Mucosa of stomach (tissue), 1 donor: Measurements from ENCODE around the gene P2RX4.

Experiments
- H3K27me3 ChIP-seq: one replicate; pipeline ENCODE4 v1.7.0; 2013; ENCODE audit warnings: mild to moderate bottlenecking, low read length; ENCODE audit not compliant: control insufficient read depth, insufficient read depth
- H3K36me3 ChIP-seq: one replicate; pipeline ENCODE4 v1.7.0; 2013; ENCODE audit warnings: low read length; ENCODE audit not compliant: control insufficient read depth, insufficient read depth
- H3K4me1 ChIP-seq: one replicate; pipeline ENCODE4 v1.7.0; 2013; ENCODE audit warnings: mild to moderate bottlenecking, low read length; ENCODE audit not compliant: control insufficient read depth, insufficient read depth
- H3K4me3 ChIP-seq: one replicate; pipeline ENCODE4 v1.7.0; 2013; ENCODE audit warnings: low read length
- H3K9ac ChIP-seq: one replicate; pipeline ENCODE4 v1.7.0; 2013; ENCODE audit warnings: mild to moderate bottlenecking, low read length, moderate library complexity
- H3K9me3 ChIP-seq: one replicate; pipeline ENCODE4 v1.7.0; 2013; ENCODE audit warnings: mild to moderate bottlenecking, low read length, moderate library complexity; ENCODE audit not compliant: control insufficient read depth
- donor health status: Pancreatic carcinoma.

Gene P2RX4

DNA sequence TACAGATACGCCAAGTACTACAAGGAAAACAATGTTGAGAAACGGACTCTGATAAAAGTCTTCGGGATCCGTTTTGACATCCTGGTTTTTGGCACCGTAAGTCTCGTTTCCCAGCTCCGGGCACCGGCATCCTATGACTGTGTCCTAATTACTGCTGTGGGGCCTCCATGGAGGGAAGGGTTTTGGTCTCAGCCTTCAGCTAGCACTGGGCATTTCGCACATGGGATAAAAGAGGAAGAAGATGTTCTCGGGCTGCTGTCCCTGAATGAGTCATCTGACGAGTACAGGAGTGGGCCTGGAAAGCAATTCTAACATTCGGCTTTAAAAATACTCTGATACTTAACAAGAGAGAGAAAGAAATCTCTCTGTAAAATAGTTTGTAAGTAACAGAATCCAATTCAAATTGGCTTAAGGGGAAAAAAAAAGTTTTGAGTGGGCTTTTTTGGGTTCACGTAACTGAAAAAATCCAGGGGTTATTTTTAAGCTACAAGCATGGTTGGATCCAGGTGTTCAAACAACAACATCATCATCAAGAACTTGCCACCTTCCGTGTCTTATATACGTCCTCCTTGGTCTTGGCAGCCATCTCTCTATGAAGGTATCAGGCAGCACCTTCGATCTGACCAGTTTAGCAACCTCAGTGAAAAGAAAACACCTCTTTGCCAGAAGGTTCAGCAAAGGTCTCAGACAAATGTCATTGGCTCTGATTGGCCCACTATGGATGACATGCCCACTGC, 34.4 kb upstream of the P2RX4 start:
- Histone ChIP-seq H3K4me1 (no peaks in the 10 kb centered on the region), H3K9ac (no peak overlapping the region), H3K4me3 (no peak overlapping the region), H3K36me3 (no peaks in the 10 kb centered on the region), H3K9me3 (no peaks in the 10 kb centered on the region), H3K27me3 (no peaks in the 10 kb centered on the region)

GRCh38 chr12:121176826-121177529, 33.0 kb upstream of the P2RX4 start:
- Histone ChIP-seq H3K9me3 (no peaks in the 10 kb centered on the region), H3K9ac (no peak overlapping the region), H3K36me3 (no peaks in the 10 kb centered on the region), H3K27me3 (no peaks in the 10 kb centered on the region), H3K4me1 (no peaks in the 10 kb centered on the region), H3K4me3 (no peak overlapping the region)

DNA sequence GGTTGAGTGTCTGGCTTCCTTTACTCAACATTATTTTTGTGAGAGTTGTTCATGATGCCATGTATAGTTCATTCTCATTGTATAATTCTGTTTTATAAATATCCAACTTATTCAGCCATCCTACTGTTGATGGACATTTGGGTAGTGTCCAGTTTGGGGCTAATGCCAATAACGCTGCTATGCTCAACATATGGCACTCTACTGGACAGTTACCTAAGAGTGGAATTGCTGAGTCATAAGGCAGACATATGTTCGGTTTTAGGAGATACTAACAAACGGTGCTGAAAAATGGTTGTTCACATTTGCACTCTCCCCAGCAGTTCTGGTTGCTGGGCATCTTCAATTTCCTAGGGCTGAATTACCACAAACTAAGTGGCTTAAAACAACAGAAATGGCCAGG, 28.7 kb upstream of the P2RX4 start:
- Histone ChIP-seq H3K4me1 (no peaks in the 10 kb centered on the region), H3K4me3 (no peak overlapping the region), H3K36me3 (no peaks in the 10 kb centered on the region)

DNA sequence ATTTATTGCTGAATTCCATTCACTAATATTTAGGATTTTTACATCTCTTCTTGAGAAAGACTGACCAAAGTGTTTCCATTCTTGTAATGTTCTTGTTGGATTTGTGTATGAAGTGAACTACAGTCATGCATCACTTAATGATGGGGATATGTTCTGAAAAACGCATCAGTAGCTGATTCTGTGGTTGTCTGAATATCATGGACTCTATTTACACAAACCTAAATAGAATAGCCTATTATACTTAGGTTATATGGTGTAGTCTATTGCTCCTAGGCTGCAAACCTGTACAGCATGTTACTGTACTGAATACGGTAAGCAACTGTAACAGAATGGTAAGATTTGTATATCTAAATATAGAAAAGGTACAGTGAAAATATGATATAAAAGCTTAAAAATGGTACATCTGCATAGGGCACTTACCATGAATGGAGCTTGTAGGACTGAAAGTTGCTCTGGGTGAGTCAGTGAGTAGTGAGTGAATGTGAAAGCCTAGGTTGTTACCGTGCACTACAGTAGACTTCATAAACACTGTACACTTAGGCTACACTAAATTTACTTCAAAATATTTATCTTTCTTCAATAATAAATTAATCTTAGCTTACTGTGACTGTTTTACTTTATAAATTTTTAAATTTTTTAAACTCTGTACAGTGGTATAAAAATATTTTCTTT, 27.6 kb upstream of the P2RX4 start:
- Histone ChIP-seq H3K4me3 (no peak overlapping the region), H3K27me3 (no peaks in the 10 kb centered on the region), H3K36me3 (no peaks in the 10 kb centered on the region), H3K4me1 (no peaks in the 10 kb centered on the region), H3K9ac (no peak overlapping the region), H3K9me3 (no peaks in the 10 kb centered on the region)

More for the DNA sequence above, 28.7 kb upstream of the P2RX4 start:
- no peak overlapping the region for H3K9ac ChIP-seq
- no peaks in the 10 kb centered on the region for H3K27me3 ChIP-seq
- no peaks in the 10 kb centered on the region for H3K9me3 ChIP-seq

GRCh38 chr12:121184425-121184824, 25.5 kb upstream of the P2RX4 start:
- H3K27me3 ChIP-seq, result no peaks in the 10 kb centered on the region

GRCh38 chr12:121184984-121185889, 24.7 kb upstream of the P2RX4 start:
- Histone ChIP-seq H3K36me3 (no peaks in the 10 kb centered on the region), H3K4me3 (no peak overlapping the region), H3K4me1 (no peaks in the 10 kb centered on the region), H3K27me3 (no peaks in the 10 kb centered on the region), H3K9ac (no peak overlapping the region), H3K9me3 (no peaks in the 10 kb centered on the region)

More at GRCh38 chr12:121184425-121184824, 25.5 kb upstream of the P2RX4 start:
- H3K4me3 ChIP-seq, result no peak overlapping the region
- H3K36me3 ChIP-seq, result no peaks in the 10 kb centered on the region
- no peaks in the 10 kb centered on the region for H3K4me1 ChIP-seq
- no peak overlapping the region for H3K9ac ChIP-seq
- no peaks in the 10 kb centered on the region for H3K9me3 ChIP-seq

DNA sequence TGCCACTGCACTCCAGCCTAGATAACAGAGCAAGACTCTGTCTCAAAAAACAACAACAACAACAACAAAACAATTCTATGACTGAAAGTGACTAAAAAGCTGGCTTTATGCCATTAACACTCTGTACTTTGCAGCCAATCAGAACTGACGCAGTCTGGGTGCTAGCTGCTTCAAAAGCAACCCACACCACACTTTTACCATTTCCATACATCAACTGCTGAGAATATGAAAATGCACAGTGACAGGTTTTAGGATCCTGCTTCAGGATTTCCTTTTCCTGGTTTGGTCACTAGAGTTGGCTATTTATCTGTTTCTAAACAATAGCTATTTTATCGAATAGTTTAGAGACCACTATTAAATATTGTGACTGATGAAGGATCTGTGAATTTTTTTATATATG, 23.1 kb upstream of the P2RX4 start:
- H3K9me3 ChIP-seq, result no peaks in the 10 kb centered on the region
- no peak overlapping the region for H3K4me3 ChIP-seq
- no peaks in the 10 kb centered on the region for H3K27me3 ChIP-seq
- H3K36me3 ChIP-seq, result no peaks in the 10 kb centered on the region
- no peak overlapping the region for H3K9ac ChIP-seq
- peaks cover 3% of the 10 kb centered on the region for H3K4me1 ChIP-seq

- no peak overlapping the region for H3K4me3 ChIP-seq
- peaks cover 3% of the 10 kb centered on the region for H3K4me1 ChIP-seq
- no peak overlapping the region for H3K9ac ChIP-seq
- H3K9me3 ChIP-seq, result no peaks in the 10 kb centered on the region
- H3K27me3 ChIP-seq, result no peaks in the 10 kb centered on the region
- H3K36me3 ChIP-seq, result no peaks in the 10 kb centered on the region
Observed at GRCh38 chr12:121187501-121187900, 22.4 kb upstream of the P2RX4 start.

DNA sequence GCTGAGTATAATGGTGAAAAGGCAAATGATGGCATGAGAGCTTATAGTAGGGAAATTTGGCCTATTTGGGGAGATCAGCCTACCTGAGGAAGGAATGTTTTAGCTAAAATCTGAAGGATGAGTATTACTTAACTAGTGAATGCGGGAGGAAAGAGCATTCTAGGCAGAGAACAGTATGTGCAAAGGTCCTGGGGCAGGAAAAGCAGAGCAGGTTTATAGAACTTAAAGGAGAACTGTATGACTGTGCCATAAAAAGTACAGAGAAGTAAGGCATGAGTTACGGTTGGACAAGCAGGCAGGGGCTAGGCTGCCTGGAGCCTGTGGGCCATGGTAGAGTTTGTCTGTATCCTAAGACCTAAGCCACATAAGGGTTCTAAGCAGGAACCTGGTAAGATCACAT, 21.7 kb upstream of the P2RX4 start:
- Histone ChIP-seq H3K4me3 (no peak overlapping the region), H3K9ac (no peak overlapping the region), H3K27me3 (no peaks in the 10 kb centered on the region), H3K4me1 (peaks cover 3% of the 10 kb centered on the region), H3K36me3 (no peaks in the 10 kb centered on the region), H3K9me3 (no peaks in the 10 kb centered on the region)

DNA sequence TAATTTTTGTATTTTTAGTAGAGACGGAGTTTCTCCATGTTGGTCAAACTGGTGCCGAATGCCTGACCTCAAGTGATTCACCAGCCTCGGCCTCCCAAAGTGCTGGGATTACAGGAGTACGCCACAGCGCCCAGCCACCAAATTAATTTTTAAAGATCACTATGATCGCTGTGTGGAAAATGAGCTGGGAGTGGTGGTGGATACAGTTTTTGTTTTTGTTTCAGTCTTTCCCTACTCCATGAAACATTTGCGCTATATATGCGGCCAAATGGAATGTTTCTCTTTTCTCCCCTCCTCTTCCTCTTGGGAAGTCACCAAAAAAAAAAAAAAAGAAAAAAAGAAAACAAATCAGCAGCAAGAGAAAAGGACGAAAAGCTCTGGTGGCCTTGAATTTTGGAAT, 20.8 kb upstream of the P2RX4 start:
- Histone ChIP-seq H3K27me3 (no peaks in the 10 kb centered on the region), H3K9ac (no peak overlapping the region), H3K36me3 (no peaks in the 10 kb centered on the region), H3K9me3 (no peaks in the 10 kb centered on the region), H3K4me3 (no peak overlapping the region), H3K4me1 (peaks cover 3% of the 10 kb centered on the region)

DNA sequence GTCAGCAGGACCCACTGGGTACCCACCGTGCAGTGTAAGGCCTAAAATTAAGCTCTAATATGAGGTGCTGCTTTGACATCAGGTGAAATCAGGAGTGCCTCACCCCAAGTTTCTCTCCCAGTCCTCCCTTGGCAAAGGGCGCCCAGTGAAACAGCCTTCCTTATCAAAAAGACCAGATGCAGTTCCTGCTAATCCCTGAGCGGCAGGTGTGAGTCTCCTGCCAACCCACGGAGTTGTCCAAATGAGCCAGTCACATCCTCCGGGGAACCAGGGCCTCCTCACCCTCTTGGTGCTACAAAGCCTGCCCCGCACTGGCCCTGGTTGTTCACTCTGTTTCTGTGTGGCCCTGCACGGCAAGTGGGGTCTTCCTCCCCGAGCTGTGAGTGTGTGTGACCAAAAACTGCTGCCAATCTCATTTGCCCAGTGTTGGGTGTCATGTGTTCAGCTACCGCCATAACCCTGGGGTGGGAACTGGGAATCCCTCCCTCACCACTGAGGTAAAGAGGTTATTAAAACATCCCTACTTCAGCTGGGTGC, 20.2 kb upstream of the P2RX4 start:
- Histone ChIP-seq H3K9ac (no peak overlapping the region), H3K4me3 (no peak overlapping the region), H3K36me3 (no peaks in the 10 kb centered on the region), H3K4me1 (peaks cover 3% of the 10 kb centered on the region), H3K27me3 (no peaks in the 10 kb centered on the region), H3K9me3 (no peaks in the 10 kb centered on the region)
